HUES6 (cell line): ENCODE results near the gene PRSS22.

Experiments used
- H3K27ac ChIP-seq: 2 replicates; pipeline ENCODE4 v1.7.0; 2013; ENCODE audit warnings: low read depth, mild to moderate bottlenecking, low read length, inconsistent platforms
- H3K27me3 ChIP-seq: 2 replicates; pipeline ENCODE4 v1.6.1; 2013; ENCODE audit warnings: low read length; ENCODE audit not compliant: control insufficient read depth, insufficient read depth
- H3K36me3 ChIP-seq: 2 replicates; pipeline ENCODE4 v1.6.1; 2013; ENCODE audit warnings: low read length; ENCODE audit not compliant: control insufficient read depth, insufficient read depth
- H3K4me1 ChIP-seq: 2 replicates; pipeline ENCODE4 v1.6.1; 2013; ENCODE audit warnings: low read length; ENCODE audit not compliant: control insufficient read depth, insufficient read depth
- H3K4me3 ChIP-seq: 2 replicates; pipeline ENCODE4 v1.5.1; 2013; ENCODE audit warnings: low read depth, low read length
- H3K9ac ChIP-seq: one replicate; pipeline ENCODE4 v1.6.1; 2013; ENCODE audit warnings: mild to moderate bottlenecking, low read length
- H3K9me3 ChIP-seq: 2 replicates; pipeline ENCODE4 v1.6.1; 2013; ENCODE audit warnings: low read depth, low read length; ENCODE audit not compliant: control insufficient read depth, insufficient read depth

Gene PRSS22

DNA sequence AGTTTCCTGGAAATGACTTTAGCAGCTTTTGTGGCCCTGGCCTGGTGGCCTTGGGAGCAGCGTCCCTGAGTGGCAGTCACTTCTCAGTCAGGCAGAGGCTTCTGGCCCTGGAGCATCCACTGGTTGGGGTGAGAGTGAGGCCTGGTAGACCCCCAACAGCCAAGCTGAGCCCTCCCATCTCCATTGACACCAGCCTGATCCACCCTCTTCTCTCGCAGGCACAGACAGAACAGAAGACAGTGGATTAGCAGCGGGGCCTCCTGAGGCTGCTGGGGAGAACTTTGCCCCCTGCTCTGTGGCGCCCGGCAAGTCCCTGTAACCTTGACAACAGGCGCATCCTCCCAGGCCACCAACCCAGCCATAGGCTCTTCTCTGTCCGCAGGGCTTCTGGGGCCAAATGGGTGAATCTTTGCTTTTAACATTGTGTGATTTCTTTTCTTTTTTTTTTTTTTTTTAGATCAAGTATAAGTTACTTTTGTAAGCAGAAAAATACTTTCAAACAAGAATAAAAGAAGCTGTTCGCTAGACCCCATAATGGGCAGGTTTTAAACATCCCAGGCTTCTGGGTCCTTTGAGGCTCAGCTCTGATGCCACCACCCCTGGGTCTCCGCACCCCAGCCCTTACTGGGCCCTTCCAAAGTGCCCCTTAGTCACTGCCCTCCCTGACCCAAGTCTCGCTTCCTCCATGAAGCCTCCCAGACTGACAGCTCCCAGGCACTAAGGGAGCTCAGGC lies 41.0 kb upstream of the PRSS22 start:
- no peak overlapping the region for H3K4me3 ChIP-seq
- H3K27me3 ChIP-seq, result no peaks in the 10 kb centered on the region
- H3K36me3 ChIP-seq, result peaks cover 7% of the 10 kb centered on the region
- no peak overlapping the region for H3K27ac ChIP-seq
- H3K9ac ChIP-seq, result no peak overlapping the region
- no peaks in the 10 kb centered on the region for H3K9me3 ChIP-seq
- H3K4me1 ChIP-seq, result peaks cover 3% of the 10 kb centered on the region

DNA sequence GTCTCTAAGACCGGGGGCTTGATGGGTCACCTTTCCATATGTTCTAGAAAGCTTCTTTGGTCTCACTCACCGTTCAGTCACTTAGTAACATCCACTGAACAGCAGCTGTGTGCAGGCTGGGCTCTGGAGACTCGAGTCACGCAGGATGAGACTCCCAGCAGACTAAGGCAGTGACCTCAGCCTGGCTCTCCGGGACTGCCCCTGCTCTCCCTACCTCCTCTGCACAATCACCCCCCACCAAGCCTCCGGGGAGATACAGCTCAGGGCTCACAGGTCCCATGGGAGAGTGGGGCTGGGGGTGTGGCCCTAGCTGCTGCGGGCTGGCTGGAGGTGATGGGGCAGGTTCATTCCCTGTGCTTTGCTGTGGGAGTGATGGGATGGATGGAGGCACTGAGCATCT lies 39.1 kb upstream of the PRSS22 start:
- no peak overlapping the region for H3K4me3 ChIP-seq
- no peaks in the 10 kb centered on the region for H3K9me3 ChIP-seq
- no peaks in the 10 kb centered on the region for H3K4me1 ChIP-seq
- H3K27me3 ChIP-seq, result no peaks in the 10 kb centered on the region
- peaks cover 7% of the 10 kb centered on the region for H3K36me3 ChIP-seq
- H3K27ac ChIP-seq, result no peak overlapping the region
- peak overlapping the region; percentile 31 for H3K9ac ChIP-seq

GRCh38 chr16:2896480-2897010 lies 38.6 kb upstream of the PRSS22 start:
- no peak overlapping the region for H3K4me3 ChIP-seq
- H3K36me3 ChIP-seq, result peaks cover 7% of the 10 kb centered on the region
- no peak overlapping the region for H3K27ac ChIP-seq
- H3K27me3 ChIP-seq, result no peaks in the 10 kb centered on the region
- H3K4me1 ChIP-seq, result no peaks in the 10 kb centered on the region
- H3K9ac ChIP-seq, result no peak overlapping the region
- H3K9me3 ChIP-seq, result no peaks in the 10 kb centered on the region

GRCh38 chr16:2895813-2896212 lies 37.8 kb upstream of the PRSS22 start:
- Histone ChIP-seq H3K27ac (no peak overlapping the region), H3K4me1 (peaks cover 4% of the 10 kb centered on the region), H3K36me3 (peaks cover 7% of the 10 kb centered on the region), H3K4me3 (no peak overlapping the region), H3K27me3 (no peaks in the 10 kb centered on the region), H3K9me3 (no peaks in the 10 kb centered on the region), H3K9ac (no peak overlapping the region)

GRCh38 chr16:2894231-2894630 lies 36.3 kb upstream of the PRSS22 start:
- no peaks in the 10 kb centered on the region for H3K27me3 ChIP-seq
- no peak overlapping the region for H3K4me3 ChIP-seq
- no peak overlapping the region for H3K27ac ChIP-seq
- H3K9ac ChIP-seq, result no peak overlapping the region
- peaks cover 7% of the 10 kb centered on the region for H3K36me3 ChIP-seq
- H3K4me1 ChIP-seq, result peaks cover 6% of the 10 kb centered on the region
- no peaks in the 10 kb centered on the region for H3K9me3 ChIP-seq

DNA sequence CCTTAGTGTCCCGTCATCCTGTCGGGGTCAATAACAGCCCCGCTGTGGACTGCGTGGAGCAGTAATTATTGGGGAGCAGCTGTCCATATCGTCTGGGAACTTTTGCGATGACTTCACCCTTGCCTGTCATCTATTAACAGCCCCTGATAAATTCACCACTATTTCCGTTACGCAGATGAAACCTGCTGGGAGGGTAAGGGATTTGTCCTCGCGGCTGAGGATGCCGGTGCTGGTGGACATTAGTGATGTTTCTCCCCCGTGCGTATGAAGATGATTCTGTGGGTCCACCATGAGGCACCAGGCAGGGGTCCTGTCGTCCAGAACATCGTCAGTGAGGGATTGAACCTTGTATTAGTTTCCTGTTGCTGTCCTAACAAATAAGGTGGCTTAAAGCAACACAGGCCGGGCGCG lies 26.1 kb upstream of the PRSS22 start:
- Histone ChIP-seq H3K27ac (no peak overlapping the region), H3K27me3 (no peaks in the 10 kb centered on the region), H3K9ac (no peak overlapping the region), H3K9me3 (no peaks in the 10 kb centered on the region), H3K36me3 (no peaks in the 10 kb centered on the region), H3K4me3 (peak overlapping the region; percentile 96), H3K4me1 (peaks cover 4% of the 10 kb centered on the region; the same call in 1 of the 2 replicates)

DNA sequence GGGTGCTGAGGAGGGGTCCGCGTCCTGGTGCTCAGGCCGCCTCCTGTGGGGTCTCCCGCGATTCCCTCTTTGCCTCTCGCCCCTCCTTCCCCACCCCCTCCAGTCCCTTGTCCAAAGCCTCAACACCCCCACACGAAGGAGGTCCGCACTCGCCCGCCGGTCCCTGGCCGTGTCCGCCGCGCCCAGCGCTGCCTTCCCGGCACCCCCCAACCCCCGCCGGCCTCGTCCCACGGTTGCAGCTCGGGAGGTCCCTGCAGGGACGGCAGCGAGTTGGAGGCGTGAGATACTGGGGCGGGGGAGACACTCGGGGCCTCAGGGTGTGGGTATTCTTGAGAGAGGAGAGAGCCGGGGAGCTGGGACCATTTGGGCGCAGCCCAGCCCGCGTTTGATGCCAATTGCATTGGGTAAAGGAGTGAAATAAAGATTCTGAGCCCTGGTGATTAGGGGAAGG lies 25.5 kb upstream of the PRSS22 start:
- Histone ChIP-seq H3K9me3 (no peaks in the 10 kb centered on the region), H3K36me3 (no peaks in the 10 kb centered on the region), H3K4me3 (peak overlapping the region; percentile 96), H3K27ac (no peak overlapping the region), H3K4me1 (peaks cover 4% of the 10 kb centered on the region; the same call in 1 of the 2 replicates), H3K27me3 (no peaks in the 10 kb centered on the region), H3K9ac (peak overlapping the region; percentile 43)

- Histone ChIP-seq H3K27ac (no peak within 1 kb of the TSS), H3K4me1 (peaks cover 4% of the 10 kb centered on the region; the same call in 1 of the 2 replicates), H3K4me3 (peak within 1 kb of the TSS; percentile 96), H3K9me3 (no peaks in the 10 kb centered on the region), H3K36me3 (no peaks in the 10 kb centered on the region), H3K9ac (peak within 1 kb of the TSS; percentile 65), H3K27me3 (no peaks in the 10 kb centered on the region; the same call in 1 of the 2 replicates)
Observed at GRCh38 chr16:2882650-2883457, 24.9 kb upstream of the PRSS22 start, which contains the start of gene FLYWCH2. Gene FLYWCH2, plus strand, starts transcription at chr16:2883215. Its CDS starts 13,235 bp downstream, at chr16:2896450.

- H3K36me3 ChIP-seq, result no peaks in the 10 kb centered on the region
- H3K9ac ChIP-seq, result peak overlapping the region; percentile 42
- H3K9me3 ChIP-seq, result no peaks in the 10 kb centered on the region
- H3K27me3 ChIP-seq, result no peaks in the 10 kb centered on the region; the same call in 1 of the 2 replicates
- peak overlapping the region; percentile 96 for H3K4me3 ChIP-seq
- H3K4me1 ChIP-seq, result peaks cover 4% of the 10 kb centered on the region; the same call in 1 of the 2 replicates
- H3K27ac ChIP-seq, result no peak overlapping the region
Observed at GRCh38 chr16:2881783-2882649, 24.0 kb upstream of the PRSS22 start.

GRCh38 chr16:2879854-2880508 lies 22.0 kb upstream of the PRSS22 start:
- Histone ChIP-seq H3K4me1 (peaks cover 4% of the 10 kb centered on the region; the same call in 1 of the 2 replicates), H3K4me3 (no peak overlapping the region), H3K27ac (no peak overlapping the region), H3K9me3 (no peaks in the 10 kb centered on the region), H3K36me3 (no peaks in the 10 kb centered on the region), H3K9ac (no peak overlapping the region), H3K27me3 (no peaks in the 10 kb centered on the region; the same call in 1 of the 2 replicates)
